AG09319 (cell line): Measurements from ENCODE around the gene YIPF5.

Experiments used
- DNase-seq: peaks from one replicate; pipeline ENCODE4 v3.0.0-alpha.2; 2010; ENCODE audit warnings: low read depth; ENCODE audit errors: extremely low read depth
- TF ChIP-seq, protein P1 (sequence below): IDR thresholded peaks from 2 replicates; pipeline ENCODE4 v1.5.1; 2011; ENCODE audit warnings: low read depth, mild to moderate bottlenecking, inconsistent platforms, low read length, moderate library complexity

YIPF5 gene

GRCh38 chr5:144126707-144127106, 43.8 kb downstream of the YIPF5 start:
- DNase-seq = no peak
- TF ChIP-seq, protein P1, sequence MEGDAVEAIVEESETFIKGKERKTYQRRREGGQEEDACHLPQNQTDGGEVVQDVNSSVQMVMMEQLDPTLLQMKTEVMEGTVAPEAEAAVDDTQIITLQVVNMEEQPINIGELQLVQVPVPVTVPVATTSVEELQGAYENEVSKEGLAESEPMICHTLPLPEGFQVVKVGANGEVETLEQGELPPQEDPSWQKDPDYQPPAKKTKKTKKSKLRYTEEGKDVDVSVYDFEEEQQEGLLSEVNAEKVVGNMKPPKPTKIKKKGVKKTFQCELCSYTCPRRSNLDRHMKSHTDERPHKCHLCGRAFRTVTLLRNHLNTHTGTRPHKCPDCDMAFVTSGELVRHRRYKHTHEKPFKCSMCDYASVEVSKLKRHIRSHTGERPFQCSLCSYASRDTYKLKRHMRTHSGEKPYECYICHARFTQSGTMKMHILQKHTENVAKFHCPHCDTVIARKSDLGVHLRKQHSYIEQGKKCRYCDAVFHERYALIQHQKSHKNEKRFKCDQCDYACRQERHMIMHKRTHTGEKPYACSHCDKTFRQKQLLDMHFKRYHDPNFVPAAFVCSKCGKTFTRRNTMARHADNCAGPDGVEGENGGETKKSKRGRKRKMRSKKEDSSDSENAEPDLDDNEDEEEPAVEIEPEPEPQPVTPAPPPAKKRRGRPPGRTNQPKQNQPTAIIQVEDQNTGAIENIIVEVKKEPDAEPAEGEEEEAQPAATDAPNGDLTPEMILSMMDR = no peak

DNA sequence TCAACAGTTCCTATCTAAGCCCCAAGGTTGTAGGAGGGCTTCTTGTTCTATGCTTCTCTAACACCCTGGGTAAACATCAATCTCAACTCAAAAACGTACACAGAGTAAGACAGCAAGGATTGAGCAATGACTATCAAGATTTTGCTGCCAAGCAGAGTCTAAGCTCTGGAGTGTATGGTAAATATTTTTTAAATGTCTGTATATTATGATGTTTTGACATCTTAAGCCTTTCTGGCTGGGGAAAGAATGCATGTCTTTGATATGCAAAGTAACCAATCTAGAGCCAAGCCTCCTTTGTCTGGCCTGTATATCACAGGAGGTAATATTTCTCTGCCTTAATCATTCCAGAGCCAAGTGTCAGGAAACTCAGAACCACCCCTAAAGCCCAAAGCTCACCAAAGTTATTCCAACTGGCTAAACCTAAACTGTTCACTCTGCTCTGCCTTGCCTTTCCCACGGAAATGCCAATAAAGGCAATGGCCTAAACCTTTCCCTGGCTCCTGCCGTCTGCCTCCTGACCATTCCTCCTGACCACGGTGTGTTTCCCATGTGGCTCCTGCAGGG, 45.2 kb downstream of the YIPF5 start:
- TF ChIP-seq, protein P1 = no peak
- no peak for DNase-seq

GRCh38 chr5:144122641-144123040, 47.8 kb downstream of the YIPF5 start:
- TF ChIP-seq, protein P1 = no peak
- no peak for DNase-seq

DNA sequence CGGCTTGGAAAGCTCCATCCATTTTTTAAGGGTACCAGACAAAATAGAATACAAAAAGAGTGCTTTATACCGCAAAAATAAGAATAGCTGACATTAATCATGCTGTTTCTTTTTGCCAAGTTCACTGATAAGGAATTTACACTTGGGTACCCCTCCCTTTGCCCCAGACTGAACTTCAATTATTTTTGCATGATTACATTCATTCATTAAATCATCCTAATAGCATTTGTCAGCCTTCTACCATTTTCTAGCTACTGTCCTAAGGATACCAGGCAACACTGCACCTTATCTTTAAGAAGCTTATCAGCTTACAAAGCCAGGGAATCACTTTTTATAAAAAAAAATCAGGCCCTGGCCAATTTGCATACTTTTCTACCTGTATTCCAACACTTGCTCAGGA, 48.4 kb downstream of the YIPF5 start:
- DNase-seq = no peak
- TF ChIP-seq, protein P1 = no peak

DNA sequence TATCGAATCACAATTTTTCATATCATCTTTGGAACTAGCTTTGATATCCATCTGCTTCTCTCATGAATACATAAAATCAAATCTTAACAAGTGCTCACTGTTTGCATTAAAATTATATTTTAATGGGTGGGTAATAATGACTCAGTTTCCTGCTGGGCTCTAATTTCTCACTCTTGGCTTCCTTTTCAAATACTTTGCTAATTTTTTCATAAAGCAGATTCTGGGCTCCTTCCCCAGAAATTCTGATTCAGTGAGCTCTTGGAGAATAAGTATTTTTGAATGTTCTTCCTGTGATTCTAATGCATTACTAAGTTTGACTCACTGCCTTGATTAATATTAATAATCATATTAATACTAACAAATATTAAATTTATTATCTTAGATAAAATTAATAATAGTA, 48.9 kb downstream of the YIPF5 start:
- no peak for DNase-seq
- TF ChIP-seq, protein P1 = no peak

DNA sequence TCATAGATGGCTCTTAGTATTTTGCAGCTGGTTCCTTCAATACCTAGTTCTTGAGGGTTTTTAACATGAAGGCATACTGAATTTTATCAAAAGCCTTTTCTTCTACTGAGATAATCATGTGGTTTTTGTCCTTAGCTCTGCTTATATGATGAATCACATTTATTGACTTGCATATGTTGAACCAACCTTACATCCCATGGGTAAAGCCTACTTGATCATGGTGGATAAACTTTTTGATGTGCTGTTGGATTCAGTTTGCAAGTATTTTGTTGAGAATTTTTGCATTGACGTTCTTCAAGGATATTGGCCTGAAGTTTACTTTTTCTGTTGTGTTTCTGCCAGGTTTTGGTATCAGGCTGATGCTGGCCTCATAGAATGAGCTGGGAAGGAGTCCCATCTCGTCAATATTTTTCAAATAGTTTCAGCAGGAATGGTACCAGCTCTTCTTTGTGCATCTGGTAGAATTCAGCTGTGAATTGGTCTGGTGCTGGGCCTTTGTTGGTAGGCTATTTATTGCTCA, 49.7 kb downstream of the YIPF5 start:
- TF ChIP-seq, protein P1 = no peak
- no peak for DNase-seq

GRCh38 chr5:144117412-144117811, 53.0 kb downstream of the YIPF5 start:
- TF ChIP-seq, protein P1 = no peak
- no peak for DNase-seq
